Liver (tissue), 9 donors: ENCODE measurements around the gene AQR. TPM values are rescaled to one million over a fixed set of nuclear protein-coding genes. Genes with fewer than 3 reads are reported as not detected.

ENCODE experiments used
- DNase-seq: peaks from one replicate; pipeline ENCODE4 v3.0.0-alpha.2; 2017; ENCODE audit warnings: low spot score
- H3K27ac ChIP-seq, 2 donors: one replicate each; pipeline ENCODE4 v1.7.0; 2013; ENCODE audit warnings: inconsistent platforms in 2 of 2, low read length in 2 of 2, control low read depth in 1 of 2, low read depth in 1 of 2, mild to moderate bottlenecking in 1 of 2
- H3K27me3 ChIP-seq, 4 donors: one replicate each; pipeline versions ENCODE4 v1.6.1 to v1.7.0; 2013; ENCODE audit warnings: low read length in 3 of 4, inconsistent platforms in 1 of 4, mild to moderate bottlenecking in 1 of 4, moderate library complexity in 1 of 4; ENCODE audit not compliant: control insufficient read depth in 4 of 4, insufficient read depth in 4 of 4
- H3K36me3 ChIP-seq, 4 donors: one replicate each; pipeline versions ENCODE4 v1.6.1 to v1.7.0; 2013; ENCODE audit warnings: low read length in 3 of 4, mild to moderate bottlenecking in 3 of 4, low read depth in 1 of 4, moderate library complexity in 1 of 4; ENCODE audit not compliant: control insufficient read depth in 4 of 4, insufficient read depth in 3 of 4
- H3K4me1 ChIP-seq, 4 donors: one replicate each; pipeline versions ENCODE4 v1.6.1 to v1.7.0; 2013; ENCODE audit warnings: low read length in 3 of 4, mild to moderate bottlenecking in 3 of 4, moderate library complexity in 1 of 4; ENCODE audit not compliant: control insufficient read depth in 4 of 4, insufficient read depth in 4 of 4
- H3K4me3 ChIP-seq, 3 donors: one replicate each; pipeline versions ENCODE4 v1.6.1 to v1.7.0; 2013; ENCODE audit warnings: low read length in 3 of 3, control low read depth in 1 of 3, low read depth in 1 of 3, mild to moderate bottlenecking in 1 of 3
- H3K9ac ChIP-seq, 2 donors: one replicate each; pipeline ENCODE4 v1.7.0; 2013; ENCODE audit warnings: low read length in 2 of 2, mild to moderate bottlenecking in 2 of 2, moderate library complexity in 2 of 2, control low read depth in 1 of 2, low read depth in 1 of 2
- H3K9me3 ChIP-seq, 4 donors: one replicate each; pipeline versions ENCODE4 v1.6.1 to v1.7.0; 2013; ENCODE audit warnings: low read length in 3 of 4; ENCODE audit not compliant: control insufficient read depth in 4 of 4
- ATF3 ChIP-seq: IDR thresholded peaks from 2 replicates; pipeline ENCODE4 v1.6.1; 2016; ENCODE audit warnings: antibody characterized with exemption
- EGR1 ChIP-seq, 2 donors: IDR thresholded peaks; 2 replicates each; pipeline ENCODE4 v1.6.1; 2016 to 2018; ENCODE audit warnings: antibody characterized with exemption in 2 of 2, low read depth in 2 of 2
- FOXA1 ChIP-seq: IDR thresholded peaks from 2 replicates; pipeline ENCODE4 v1.6.1; 2016; ENCODE audit warnings: antibody characterized with exemption
- GABPA ChIP-seq, 2 donors: IDR thresholded peaks in 1 of 2; conservative IDR thresholded peaks in 1 of 2; 2 replicates each; pipeline ENCODE4 v1.6.1; 2016; ENCODE audit warnings: antibody characterized with exemption in 2 of 2, mild to moderate bottlenecking in 1 of 2, moderate library complexity in 1 of 2
- HNF4A ChIP-seq, 2 donors: conservative IDR thresholded peaks; 2 replicates each; pipeline ENCODE4 v1.6.1; 2016; ENCODE audit warnings: antibody characterized with exemption in 2 of 2, mild to moderate bottlenecking in 2 of 2
- HNF4G ChIP-seq: IDR thresholded peaks from 2 replicates; pipeline ENCODE4 v1.6.1; 2016; ENCODE audit warnings: antibody characterized with exemption
- MAX ChIP-seq: IDR thresholded peaks from 2 replicates; pipeline ENCODE4 v1.6.1; 2016; ENCODE audit warnings: antibody characterized with exemption
- NR2F2 ChIP-seq: IDR thresholded peaks from 2 replicates; pipeline ENCODE4 v1.6.1; 2016; ENCODE audit warnings: antibody characterized with exemption
- RAD21 ChIP-seq, 2 donors: IDR thresholded peaks; 2 replicates each; pipeline ENCODE4 v1.6.1; 2016; ENCODE audit warnings: antibody characterized with exemption in 2 of 2, mild to moderate bottlenecking in 2 of 2
- SP1 ChIP-seq: IDR thresholded peaks from 2 replicates; pipeline ENCODE4 v1.6.1; 2018; ENCODE audit warnings: antibody characterized with exemption, mild to moderate bottlenecking
- WGBS: extraction: QIAGEN DNeasy Blood & Tissue Kit; methylation state at CpG from one replicate; pipeline ENCODE4 v1.1.7; 2013; 5-methylcytosine and 5-hydroxymethylcytosine counted together
- polyA plus RNA-seq, 2 donors: library from polyadenylated mRNA; stranded (reverse) in 1 of 2; unstranded in 1 of 2; fragments of 200-250 nt in 1 of 2; fragments of >200 nt in 1 of 2; fragmentation: Nextera tagmentation in 1 of 2; extraction: Ambion mirVana in 1 of 2; gene quantifications; one replicate each; pipeline versions ENCODE4 v1.2.1 to v1.2.3, GENCODE V29; 2013 to 2015
- total RNA-seq, 2 donors: library from RNA; depleted of rRNA; stranded (reverse); fragments of >200 nt; gene quantifications; one replicate each; pipeline ENCODE4 v1.2.3, GENCODE V29; 2014
- TF ChIP-seq, protein P1 (sequence below): IDR thresholded peaks from 2 replicates; pipeline ENCODE4 v1.6.1; 2016; ENCODE audit warnings: antibody characterized with exemption, mild to moderate bottlenecking
- TF ChIP-seq, protein P2 (sequence below): IDR thresholded peaks from 2 replicates; pipeline ENCODE4 v1.6.1; 2016; ENCODE audit warnings: antibody characterized with exemption
- donor health status: healthy.
- donor health status: healthy.
- donor health status: healthy.
- donor health status: healthy.
- donor health status: healthy.

AQR gene
- total and polyA plus RNA-seq, 4 donors = 3.4 to 14.3 (median 8.7) TPM

GRCh38 chr15:34818526-34818925 is 151.0 kb downstream of the AQR start:
- 93% methylated on average over 1 of the region's 1 CpG for WGBS

DNA sequence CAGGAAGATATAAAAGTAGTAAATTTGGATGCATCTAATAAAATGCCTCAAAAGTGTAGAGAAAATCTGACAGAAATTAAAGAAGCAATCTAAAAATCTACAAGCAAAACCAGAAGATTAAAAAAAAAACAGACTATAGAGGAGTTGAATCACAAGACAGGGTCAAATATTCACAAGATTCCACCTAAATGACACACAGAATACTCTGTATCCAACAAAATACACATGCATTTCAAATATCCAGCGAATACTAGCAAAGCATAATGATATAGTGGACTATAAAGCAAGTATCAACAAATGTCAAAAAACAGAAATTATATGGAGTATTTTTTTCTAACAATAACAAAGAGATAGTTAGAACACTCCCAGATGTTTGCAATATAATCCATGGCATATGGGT is 153.7 kb downstream of the AQR start:
- Histone ChIP-seq H3K27me3 (no peaks in the 10 kb centered on the region), H3K9ac (no peak overlapping the region), H3K4me1 (no peaks in the 10 kb centered on the region), H3K4me3 (no peak overlapping the region), H3K36me3 (no peaks in the 10 kb centered on the region), H3K9me3 (no peaks in the 10 kb centered on the region), H3K27ac (no peak overlapping the region)
- WGBS = 60% methylated on average over 1 of the region's 1 CpG
- no peak for TF ChIP-seq ATF3
- TF ChIP-seq GABPA (IDR thresholded peaks at IDR 0.05 in 1 of 2, conservative IDR thresholded peaks at IDR 0.05 in 1 of 2) = no peak
- no peak for DNase-seq

More at GRCh38 chr15:34818526-34818925, 151.0 kb downstream of the AQR start:
- Histone ChIP-seq H3K4me3 (no peak overlapping the region), H3K27ac (no peak overlapping the region), H3K9ac (no peak overlapping the region), H3K9me3 (no peaks in the 10 kb centered on the region), H3K4me1 (no peaks in the 10 kb centered on the region), H3K36me3 (no peaks in the 10 kb centered on the region), H3K27me3 (no peaks in the 10 kb centered on the region)
- no peak for DNase-seq
- no peak for TF ChIP-seq MAX
- no peak for TF ChIP-seq EGR1 (IDR thresholded peaks at IDR 0.05; ENCODE audit: low read depth in 2 of 2)
- TF ChIP-seq HNF4G = no peak
- TF ChIP-seq SP1 = no peak
- TF ChIP-seq, protein P1, sequence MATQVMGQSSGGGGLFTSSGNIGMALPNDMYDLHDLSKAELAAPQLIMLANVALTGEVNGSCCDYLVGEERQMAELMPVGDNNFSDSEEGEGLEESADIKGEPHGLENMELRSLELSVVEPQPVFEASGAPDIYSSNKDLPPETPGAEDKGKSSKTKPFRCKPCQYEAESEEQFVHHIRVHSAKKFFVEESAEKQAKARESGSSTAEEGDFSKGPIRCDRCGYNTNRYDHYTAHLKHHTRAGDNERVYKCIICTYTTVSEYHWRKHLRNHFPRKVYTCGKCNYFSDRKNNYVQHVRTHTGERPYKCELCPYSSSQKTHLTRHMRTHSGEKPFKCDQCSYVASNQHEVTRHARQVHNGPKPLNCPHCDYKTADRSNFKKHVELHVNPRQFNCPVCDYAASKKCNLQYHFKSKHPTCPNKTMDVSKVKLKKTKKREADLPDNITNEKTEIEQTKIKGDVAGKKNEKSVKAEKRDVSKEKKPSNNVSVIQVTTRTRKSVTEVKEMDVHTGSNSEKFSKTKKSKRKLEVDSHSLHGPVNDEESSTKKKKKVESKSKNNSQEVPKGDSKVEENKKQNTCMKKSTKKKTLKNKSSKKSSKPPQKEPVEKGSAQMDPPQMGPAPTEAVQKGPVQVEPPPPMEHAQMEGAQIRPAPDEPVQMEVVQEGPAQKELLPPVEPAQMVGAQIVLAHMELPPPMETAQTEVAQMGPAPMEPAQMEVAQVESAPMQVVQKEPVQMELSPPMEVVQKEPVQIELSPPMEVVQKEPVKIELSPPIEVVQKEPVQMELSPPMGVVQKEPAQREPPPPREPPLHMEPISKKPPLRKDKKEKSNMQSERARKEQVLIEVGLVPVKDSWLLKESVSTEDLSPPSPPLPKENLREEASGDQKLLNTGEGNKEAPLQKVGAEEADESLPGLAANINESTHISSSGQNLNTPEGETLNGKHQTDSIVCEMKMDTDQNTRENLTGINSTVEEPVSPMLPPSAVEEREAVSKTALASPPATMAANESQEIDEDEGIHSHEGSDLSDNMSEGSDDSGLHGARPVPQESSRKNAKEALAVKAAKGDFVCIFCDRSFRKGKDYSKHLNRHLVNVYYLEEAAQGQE = no peak
- no peak for TF ChIP-seq ATF3
- TF ChIP-seq GABPA (IDR thresholded peaks at IDR 0.05 in 1 of 2, conservative IDR thresholded peaks at IDR 0.05 in 1 of 2) = no peak
- TF ChIP-seq FOXA1 = no peak
- TF ChIP-seq, protein P2, sequence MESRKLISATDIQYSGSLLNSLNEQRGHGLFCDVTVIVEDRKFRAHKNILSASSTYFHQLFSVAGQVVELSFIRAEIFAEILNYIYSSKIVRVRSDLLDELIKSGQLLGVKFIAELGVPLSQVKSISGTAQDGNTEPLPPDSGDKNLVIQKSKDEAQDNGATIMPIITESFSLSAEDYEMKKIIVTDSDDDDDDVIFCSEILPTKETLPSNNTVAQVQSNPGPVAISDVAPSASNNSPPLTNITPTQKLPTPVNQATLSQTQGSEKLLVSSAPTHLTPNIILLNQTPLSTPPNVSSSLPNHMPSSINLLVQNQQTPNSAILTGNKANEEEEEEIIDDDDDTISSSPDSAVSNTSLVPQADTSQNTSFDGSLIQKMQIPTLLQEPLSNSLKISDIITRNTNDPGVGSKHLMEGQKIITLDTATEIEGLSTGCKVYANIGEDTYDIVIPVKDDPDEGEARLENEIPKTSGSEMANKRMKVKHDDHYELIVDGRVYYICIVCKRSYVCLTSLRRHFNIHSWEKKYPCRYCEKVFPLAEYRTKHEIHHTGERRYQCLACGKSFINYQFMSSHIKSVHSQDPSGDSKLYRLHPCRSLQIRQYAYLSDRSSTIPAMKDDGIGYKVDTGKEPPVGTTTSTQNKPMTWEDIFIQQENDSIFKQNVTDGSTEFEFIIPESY = no peak
- TF ChIP-seq NR2F2 = no peak
- no peak for TF ChIP-seq HNF4A (conservative IDR thresholded peaks at IDR 0.05)
- no peak for TF ChIP-seq RAD21 (IDR thresholded peaks at IDR 0.05)
